HL-60 (cell line): ENCODE results near the gene SPATA19.

Experiments
- DNase-seq, 2 experiments: peaks; one replicate each; pipeline ENCODE4 v3.0.0-alpha.2; 2010 to 2020; ENCODE audit warnings: low read depth in 1 of 2, low spot score in 1 of 2
- H3K27ac ChIP-seq: fragments of 250-450 bp; sonication (Bioruptor Pico); replicated peaks from 2 replicates; pipeline ENCODE4 v1.5.1; 2020; ENCODE audit warnings: mild to moderate bottlenecking, moderate library complexity
- H3K27me3 ChIP-seq: fragments of 250-450 bp; sonication (Bioruptor Pico); 2 replicates; pipeline ENCODE4 v1.5.1; 2021; ENCODE audit warnings: mild to moderate bottlenecking, moderate library complexity; ENCODE audit not compliant: insufficient read depth, poor library complexity, severe bottlenecking
- H3K4me3 ChIP-seq: replicated peaks from 2 replicates; pipeline ENCODE4 v1.5.1; 2011; ENCODE audit warnings: mild to moderate bottlenecking, control low read depth, low read length; ENCODE audit not compliant: insufficient read depth
- CTCF ChIP-seq: IDR thresholded peaks from one replicate; pipeline ENCODE4 v1.5.1; 2011; ENCODE audit warnings: low read length, control low read depth, inconsistent platforms; ENCODE audit not compliant: insufficient read depth
- GABPA ChIP-seq: IDR thresholded peaks from 2 replicates; pipeline ENCODE4 v1.6.1; 2012; ENCODE audit warnings: low read depth
- POLR2AphosphoS5 ChIP-seq: IDR thresholded peaks from 2 replicates; pipeline ENCODE4 v1.6.1; 2012; ENCODE audit warnings: low read depth
- REST ChIP-seq: IDR thresholded peaks from 2 replicates; pipeline ENCODE4 v1.6.1; 2012; ENCODE audit warnings: low read depth; ENCODE audit not compliant: insufficient replicate concordance
- SPI1 ChIP-seq: IDR thresholded peaks from 2 replicates; pipeline ENCODE4 v1.6.1; 2012; ENCODE audit warnings: low read depth, mild to moderate bottlenecking, borderline replicate concordance

SPATA19 gene

GRCh38 chr11:133790995-133791394 lies 54.3 kb downstream of the SPATA19 start:
- DNase-seq = no peak
- Histone ChIP-seq H3K4me3 (no peak overlapping the region), H3K27me3 (peaks cover 19% of the 10 kb centered on the region), H3K27ac (no peak overlapping the region)
- TF ChIP-seq GABPA (no peak), CTCF (no peak), SPI1 (no peak), REST (no peak), POLR2AphosphoS5 (no peak)
